Progenitor cell of endocrine pancreas (in vitro differentiated cells): ENCODE data around the gene ACER1. TPM values are rescaled to one million over a fixed set of nuclear protein-coding genes. Genes with fewer than 3 reads are reported as not detected.

Experiments
- DNase-seq: peaks from one replicate; pipeline ENCODE4 v3.0.0; 2021; ENCODE audit warnings: low spot score; ENCODE audit not compliant: unreplicated experiment
- H3K27ac Mint-ChIP-seq: 2 replicates; pipeline ENCODE4 v1.8.0; 2021; ENCODE audit warnings: mild to moderate bottlenecking, moderate library complexity, mixed read lengths
- H3K27me3 Mint-ChIP-seq: 2 replicates; pipeline ENCODE4 v1.8.0; 2021; ENCODE audit warnings: mixed read lengths
- H3K36me3 Mint-ChIP-seq: 2 replicates; pipeline ENCODE4 v1.8.0; 2022; ENCODE audit warnings: mixed read lengths; ENCODE audit not compliant: insufficient read depth
- H3K4me1 Mint-ChIP-seq: 2 replicates; pipeline ENCODE4 v1.8.0; 2021; ENCODE audit warnings: low read depth, mixed read lengths
- H3K4me3 Mint-ChIP-seq: 2 replicates; pipeline ENCODE4 v1.8.0; 2021; ENCODE audit warnings: low read depth, mild to moderate bottlenecking, moderate library complexity, mixed read lengths
- H3K9me3 Mint-ChIP-seq: 2 replicates; pipeline ENCODE4 v1.8.0; 2021; ENCODE audit warnings: low read depth, mixed read lengths
- CTCF ChIP-seq: fragments of 200-600 bp; sonication (generic); IDR thresholded peaks from one replicate; pipeline ENCODE4 v1.5.0; 2021; ENCODE audit warnings: antibody characterized with exemption, mild to moderate bottlenecking; ENCODE audit not compliant: unreplicated experiment
- total RNA-seq: library from RNA; stranded (reverse); gene quantifications from 2 replicates; pipeline ENCODE4 v1.2.1, GENCODE V29; 2021

Gene ACER1
- total RNA-seq, 1 donor from 2014 or later, result not detected

GRCh38 chr19:6263735-6264444 is 69.5 kb downstream of the ACER1 start:
- no peaks in the 10 kb centered on the region for H3K9me3 Mint-ChIP-seq
- H3K36me3 Mint-ChIP-seq, result peaks cover 19% of the 10 kb centered on the region
- DNase-seq, result no peak
- H3K4me1 Mint-ChIP-seq, result peaks cover 15% of the 10 kb centered on the region
- TF ChIP-seq CTCF, result no peak
- H3K27me3 Mint-ChIP-seq, result no peaks in the 10 kb centered on the region
- peak overlapping the region; percentile 83 for H3K27ac Mint-ChIP-seq
- no peak overlapping the region for H3K4me3 Mint-ChIP-seq

GRCh38 chr19:6263306-6263705 is 70.1 kb downstream of the ACER1 start:
- Mint-ChIP-seq H3K4me3 (no peak overlapping the region), H3K9me3 (no peaks in the 10 kb centered on the region), H3K4me1 (peaks cover 13% of the 10 kb centered on the region), H3K27ac (peak overlapping the region; percentile 32), H3K36me3 (peaks cover 21% of the 10 kb centered on the region), H3K27me3 (no peaks in the 10 kb centered on the region)
- DNase-seq, result no peak
- no peak for TF ChIP-seq CTCF

DNA sequence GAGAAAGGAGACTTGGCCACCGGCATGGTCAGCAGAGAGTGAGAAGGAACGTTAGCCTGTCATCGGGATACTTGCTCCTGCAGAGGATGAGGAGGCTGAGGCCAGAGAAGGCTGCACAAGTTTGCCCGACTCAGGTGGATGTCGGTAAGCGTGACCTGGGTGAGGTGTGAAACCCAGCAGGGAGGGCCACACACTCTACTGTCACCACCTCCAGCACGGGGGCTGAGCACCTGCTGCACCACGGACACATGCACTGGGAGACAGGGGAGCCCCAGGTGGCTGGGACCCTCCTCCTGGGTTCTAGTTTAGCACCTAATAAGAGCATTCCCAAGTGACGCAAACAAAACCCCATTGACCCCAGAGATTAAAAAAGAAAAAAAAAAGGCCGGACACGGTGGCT is 70.9 kb downstream of the ACER1 start:
- no peak overlapping the region for H3K4me3 Mint-ChIP-seq
- no peak overlapping the region for H3K27ac Mint-ChIP-seq
- peaks cover 22% of the 10 kb centered on the region for H3K36me3 Mint-ChIP-seq
- H3K27me3 Mint-ChIP-seq, result no peaks in the 10 kb centered on the region
- H3K9me3 Mint-ChIP-seq, result no peaks in the 10 kb centered on the region
- DNase-seq, result no peak
- H3K4me1 Mint-ChIP-seq, result peaks cover 5% of the 10 kb centered on the region
- no peak for TF ChIP-seq CTCF

GRCh38 chr19:6261883-6262282 is 71.5 kb downstream of the ACER1 start:
- Mint-ChIP-seq H3K36me3 (peaks cover 22% of the 10 kb centered on the region), H3K4me1 (peaks cover 2% of the 10 kb centered on the region), H3K4me3 (no peak overlapping the region), H3K27me3 (no peaks in the 10 kb centered on the region), H3K9me3 (no peaks in the 10 kb centered on the region), H3K27ac (no peak overlapping the region)
- DNase-seq, result no peak
- TF ChIP-seq CTCF, result no peak

- Mint-ChIP-seq H3K4me1 (peaks cover 2% of the 10 kb centered on the region), H3K27me3 (no peaks in the 10 kb centered on the region), H3K36me3 (peaks cover 23% of the 10 kb centered on the region), H3K9me3 (no peaks in the 10 kb centered on the region), H3K27ac (peak overlapping the region; percentile 67), H3K4me3 (no peak overlapping the region)
- DNase-seq, result no peak
- TF ChIP-seq CTCF, result peak; percentile 61
Observed at GRCh38 chr19:6260912-6261650, 72.3 kb downstream of the ACER1 start.
